Caco-2 (cell line): Measurements from ENCODE around the gene EPHA4. TPM values are rescaled to one million over a fixed set of nuclear protein-coding genes. Genes with fewer than 3 reads are reported as not detected.

Source experiments
- BruUV-seq: library from RNA; stranded (reverse); fragments of 400-500 nt; replicated peaks from 2 replicates; lab custom pipeline; 2021; lab: Mats Ljungman, UMichigan
- CTCF ChIA-PET: fragments of 300-600 bp; sonication (Branson Sonifier 250); formaldehyde crosslinking; loops from one replicate; lab custom pipeline; 2022; ENCODE audit warnings: antibody characterized with exemption; lab: Charles Lee
- POLR2A ChIA-PET: fragments of 300-600 bp; sonication (Branson Sonifier 250); formaldehyde crosslinking; loops from one replicate; lab custom pipeline; 2022; ENCODE audit warnings: antibody characterized with exemption; lab: Charles Lee
- DNase-seq, 2 experiments: peaks; one replicate each; pipeline versions ENCODE4 v3.0.0 to v3.0.0-alpha.2; 2020 to 2022
- H3K27me3 ChIP-seq: replicated peaks from 2 replicates; pipeline ENCODE4 v1.6.0; 2011; ENCODE audit warnings: low read length; ENCODE audit not compliant: control insufficient read depth, insufficient read depth
- H3K36me3 ChIP-seq: 2 replicates; pipeline ENCODE4 v1.5.1; 2011; ENCODE audit warnings: low read length; ENCODE audit not compliant: control insufficient read depth, insufficient read depth
- H3K4me1 ChIP-seq: fragments of 250-450 bp; sonication (Bioruptor Pico); 2 replicates; pipeline ENCODE4 v1.5.1; 2020; ENCODE audit warnings: mild to moderate bottlenecking
- H3K4me3 ChIP-seq: 2 replicates; pipeline ENCODE4 v1.5.1; 2011; ENCODE audit warnings: low read depth, mild to moderate bottlenecking, control low read depth, low read length
- H3K9me3 ChIP-seq: fragments of 250-450 bp; sonication (Bioruptor Pico); 2 replicates; pipeline ENCODE4 v1.5.1; 2020; ENCODE audit warnings: mild to moderate bottlenecking, moderate library complexity
- H3K27ac Mint-ChIP-seq: one replicate; pipeline ENCODE4 v1.8.0; 2022; ENCODE audit warnings: mixed read lengths; ENCODE audit not compliant: unreplicated experiment
- H3K27me3 Mint-ChIP-seq: one replicate; pipeline ENCODE4 v1.8.0; 2022; ENCODE audit warnings: mixed read lengths; ENCODE audit not compliant: insufficient read depth, unreplicated experiment
- H3K36me3 Mint-ChIP-seq: one replicate; pipeline ENCODE4 v1.8.0; 2022; ENCODE audit warnings: mild to moderate bottlenecking, mixed read lengths; ENCODE audit not compliant: insufficient read depth, unreplicated experiment
- H3K4me1 Mint-ChIP-seq: one replicate; pipeline ENCODE4 v1.8.0; 2022; ENCODE audit warnings: low read depth, mixed read lengths; ENCODE audit not compliant: unreplicated experiment
- H3K4me3 Mint-ChIP-seq: one replicate; pipeline ENCODE4 v1.8.0; 2022; ENCODE audit warnings: mild to moderate bottlenecking, moderate library complexity, mixed read lengths; ENCODE audit not compliant: unreplicated experiment
- H3K9me3 Mint-ChIP-seq: one replicate; pipeline ENCODE4 v1.8.0; 2022; ENCODE audit warnings: mixed read lengths; ENCODE audit not compliant: unreplicated experiment
- CTCF ChIP-seq, 2 experiments: fragments of 200-600 bp in 1 of 2; IDR thresholded peaks; 1 replicate in 1 of 2; 2 replicates in 1 of 2; pipeline versions ENCODE4 v1.5.1 to v1.8.0; 2011 to 2022; ENCODE audit warnings: antibody characterized with exemption in 1 of 2, control low read depth in 1 of 2, inconsistent platforms in 1 of 2, low read depth in 1 of 2, low read length in 1 of 2, mild to moderate bottlenecking in 1 of 2, moderate library complexity in 1 of 2; ENCODE audit not compliant: insufficient read depth in 1 of 2, severe bottlenecking in 1 of 2, unreplicated experiment in 1 of 2
- intact Hi-C: fragments of 100-400 bp; cut with micrococcal nuclease; formaldehyde crosslinking; loops from one replicate; pipeline ENCODE4 v1.10.0; 2022; ENCODE audit not compliant: unreplicated experiment
- total RNA-seq: library from RNA; stranded (reverse); gene quantifications from 2 replicates; pipeline ENCODE4 v1.2.3, GENCODE V29; 2022

Gene EPHA4
- total RNA-seq, 1 experiment from 2014 or later = 95.5 TPM

- H3K9me3 ChIP-seq = no peaks in the 10 kb centered on the region
- no peaks in the 10 kb centered on the region for H3K36me3 ChIP-seq
- intact Hi-C loops = no loop called here
- no TSS peak for BruUV-seq
- no peak overlapping the region for H3K4me3 Mint-ChIP-seq
- ChIA-PET POLR2A (no interaction called here), CTCF (no interaction called here)
- H3K27ac Mint-ChIP-seq = no peak overlapping the region
- H3K4me1 ChIP-seq = no peaks in the 10 kb centered on the region
- no peaks in the 10 kb centered on the region for H3K9me3 Mint-ChIP-seq
- no peak overlapping the region for H3K4me3 ChIP-seq
- no peaks in the 10 kb centered on the region for H3K4me1 Mint-ChIP-seq
- no peaks in the 10 kb centered on the region for H3K27me3 Mint-ChIP-seq
- H3K27me3 ChIP-seq = no peaks in the 10 kb centered on the region
- DNase-seq = no peak
- H3K36me3 Mint-ChIP-seq = no peaks in the 10 kb centered on the region
- TF ChIP-seq CTCF (IDR thresholded peaks at IDR 0.05; ENCODE audit: insufficient read depth in 1 of 2, low read depth in 1 of 2, low read length in 1 of 2, severe bottlenecking in 1 of 2, unreplicated experiment in 1 of 2) = no peak
These were observed 186.4 kb downstream of the EPHA4 start for GRCh38 chr2:221385716-221386115.

GRCh38 chr2:221381928-221382488 is 190.1 kb downstream of the EPHA4 start:
- H3K4me3 ChIP-seq = no peak overlapping the region
- H3K27me3 ChIP-seq = no peaks in the 10 kb centered on the region
- BruUV-seq = no TSS peak
- intact Hi-C loops = no loop called here
- no peak overlapping the region for H3K27ac Mint-ChIP-seq
- TF ChIP-seq CTCF (IDR thresholded peaks at IDR 0.05; ENCODE audit: insufficient read depth in 1 of 2, low read depth in 1 of 2, low read length in 1 of 2, severe bottlenecking in 1 of 2, unreplicated experiment in 1 of 2) = no peak
- H3K4me1 Mint-ChIP-seq = peaks cover 7% of the 10 kb centered on the region
- no peaks in the 10 kb centered on the region for H3K27me3 Mint-ChIP-seq
- CTCF ChIA-PET = no interaction called here
- H3K4me1 ChIP-seq = no peaks in the 10 kb centered on the region
- no peaks in the 10 kb centered on the region for H3K36me3 ChIP-seq
- POLR2A ChIA-PET = no interaction called here
- no peaks in the 10 kb centered on the region for H3K9me3 ChIP-seq
- DNase-seq = no peak
- H3K9me3 Mint-ChIP-seq = no peaks in the 10 kb centered on the region
- H3K4me3 Mint-ChIP-seq = no peak overlapping the region
- H3K36me3 Mint-ChIP-seq = no peaks in the 10 kb centered on the region

DNA sequence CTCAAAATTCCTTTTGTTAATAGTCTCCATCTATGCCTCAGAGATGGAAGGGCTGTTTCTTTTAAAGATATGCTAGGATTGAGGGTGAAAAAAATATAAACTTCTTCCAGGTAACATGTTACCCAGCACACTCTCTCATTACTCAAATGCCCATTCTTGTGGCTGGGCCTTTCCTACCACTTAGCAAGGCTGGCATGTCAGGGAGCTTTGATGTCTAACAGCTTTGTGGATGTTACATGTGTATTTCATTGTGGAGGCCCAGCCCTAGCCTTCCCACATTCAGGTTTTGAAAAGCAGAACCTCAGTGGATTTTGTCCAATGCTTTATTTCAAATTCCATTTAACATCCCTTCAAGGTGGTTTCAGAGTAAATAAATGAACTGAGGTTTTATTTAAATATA is 191.4 kb downstream of the EPHA4 start:
- no peaks in the 10 kb centered on the region for H3K36me3 ChIP-seq
- H3K9me3 ChIP-seq = no peaks in the 10 kb centered on the region
- intact Hi-C loops = no loop called here
- no peak overlapping the region for H3K4me3 ChIP-seq
- H3K36me3 Mint-ChIP-seq = no peaks in the 10 kb centered on the region
- H3K27me3 ChIP-seq = no peaks in the 10 kb centered on the region
- no peak for TF ChIP-seq CTCF (IDR thresholded peaks at IDR 0.05; ENCODE audit: insufficient read depth in 1 of 2, low read depth in 1 of 2, low read length in 1 of 2, severe bottlenecking in 1 of 2, unreplicated experiment in 1 of 2)
- H3K27me3 Mint-ChIP-seq = no peaks in the 10 kb centered on the region
- no TSS peak for BruUV-seq
- no peak overlapping the region for H3K4me3 Mint-ChIP-seq
- peaks cover 7% of the 10 kb centered on the region for H3K4me1 Mint-ChIP-seq
- ChIA-PET POLR2A (no interaction called here), CTCF (no interaction called here)
- no peaks in the 10 kb centered on the region for H3K4me1 ChIP-seq
- DNase-seq = no peak
- no peaks in the 10 kb centered on the region for H3K9me3 Mint-ChIP-seq
- H3K27ac Mint-ChIP-seq = no peak overlapping the region
